AG04450 (cell line): ENCODE results near the gene ETFA. TPM values are rescaled to one million over a fixed set of nuclear protein-coding genes. Genes with fewer than 3 reads are reported as not detected.

Experiments used
- CTCF ChIA-PET: fragments of 300-600, 350-600 bp; formaldehyde crosslinking; extraction: SDS; loops from one replicate; lab custom pipeline; 2022; ENCODE audit warnings: antibody characterized with exemption, inconsistent platforms; lab: Charles Lee
- POLR2A ChIA-PET: fragments of 350-600 bp; formaldehyde crosslinking; extraction: SDS; loops from one replicate; lab custom pipeline; 2021; ENCODE audit warnings: antibody characterized with exemption, inconsistent platforms; lab: Yijun Ruan, JAX
- DNase-seq: peaks from one replicate; pipeline ENCODE4 v3.0.0-alpha.2; 2011; ENCODE audit warnings: low read depth, low spot score
- H3K27ac ChIP-seq: one replicate; pipeline ENCODE4 v1.5.1; 2012; ENCODE audit warnings: low read depth, low read length, control low read depth
- H3K27me3 ChIP-seq: one replicate; pipeline ENCODE4 v1.6.0; 2012; ENCODE audit warnings: low read length; ENCODE audit not compliant: control insufficient read depth, insufficient read depth
- H3K4me3 ChIP-seq: 2 replicates; pipeline ENCODE4 v1.5.1; 2011; ENCODE audit warnings: mild to moderate bottlenecking, low read depth, low read length, control low read depth
- H3K9me3 ChIP-seq: 2 replicates; pipeline ENCODE4 v1.5.1; 2012; ENCODE audit warnings: low read length; ENCODE audit not compliant: control insufficient read depth, insufficient read depth
- CTCF ChIP-seq: IDR thresholded peaks from 2 replicates; pipeline ENCODE4 v1.5.1; 2011; ENCODE audit warnings: low read depth, low read length, control low read depth, inconsistent platforms
- polyA plus RNA-seq: library from polyadenylated mRNA; depleted of rRNA; stranded (reverse); fragments of >200 nt; gene quantifications from 2 replicates; pipeline ENCODE4 v1.2.3, GENCODE V29; 2011

ETFA gene
- polyA plus RNA-seq, 1 experiment: 208 TPM

GRCh38 chr15:76200641-76201105, 110.6 kb downstream of the ETFA start:
- POLR2A ChIA-PET: interaction anchor here (0.6 kb wide), 1 partner anchor 133 kb away, joined by 3 read pairs; no protein-coding TSS in a partner anchor
- Histone ChIP-seq H3K27me3 (no peaks in the 10 kb centered on the region), H3K27ac (no peak overlapping the region), H3K9me3 (no peaks in the 10 kb centered on the region; the same call in 1 of the 2 replicates), H3K4me3 (no peak overlapping the region)
- no peak for TF ChIP-seq CTCF
- no peak for DNase-seq
- CTCF ChIA-PET: interaction anchor here (0.8 to 1.0 kb wide), 2 partner anchors 10 to 129 kb away, joined by 3 to 7 read pairs; no protein-coding TSS in a partner anchor

- Histone ChIP-seq H3K27me3 (no peaks in the 10 kb centered on the region), H3K4me3 (no peak overlapping the region), H3K9me3 (no peaks in the 10 kb centered on the region; the same call in 1 of the 2 replicates), H3K27ac (no peak overlapping the region)
- CTCF ChIA-PET: interaction anchor here (0.8 to 1.9 kb wide), 2 partner anchors 9 to 129 kb away, joined by 3 to 9 read pairs; no protein-coding TSS in a partner anchor
- no peak for TF ChIP-seq CTCF
- no peak for DNase-seq
- POLR2A ChIA-PET: interaction anchor here (0.6 kb wide), 1 partner anchor 134 kb away, joined by 3 read pairs; no protein-coding TSS in a partner anchor
Measured at GRCh38 chr15:76200083-76200465, 111.2 kb downstream of the ETFA start.

- ChIA-PET CTCF (interaction anchor here (0.8 to 1.9 kb wide), 2 partner anchors 9 to 130 kb away, joined by 3 to 9 read pairs; no protein-coding TSS in a partner anchor), POLR2A (interaction anchor here (0.6 to 0.9 kb wide), 2 partner anchors 39 to 135 kb away, joined by 3 read pairs; no protein-coding TSS in a partner anchor)
- H3K9me3 ChIP-seq: no peaks in the 10 kb centered on the region; the same call in 1 of the 2 replicates
- H3K4me3 ChIP-seq: no peak overlapping the region
- TF ChIP-seq CTCF: no peak
- DNase-seq: peak; percentile 33
- H3K27me3 ChIP-seq: no peaks in the 10 kb centered on the region
- H3K27ac ChIP-seq: peak overlapping the region; percentile 52
Measured at GRCh38 chr15:76199106-76200082, 111.9 kb downstream of the ETFA start.

GRCh38 chr15:76198456-76199105, 112.7 kb downstream of the ETFA start:
- DNase-seq: no peak
- no peak for TF ChIP-seq CTCF
- ChIA-PET POLR2A (interaction anchor here (0.9 kb wide), 1 partner anchor 40 kb away, joined by 3 read pairs; no protein-coding TSS in a partner anchor), CTCF (interaction anchor here (1.9 kb wide), 1 partner anchor 8 kb away, joined by 9 read pairs; no protein-coding TSS in a partner anchor)
- Histone ChIP-seq H3K4me3 (no peak overlapping the region), H3K27me3 (no peaks in the 10 kb centered on the region), H3K9me3 (no peaks in the 10 kb centered on the region; the same call in 1 of the 2 replicates), H3K27ac (no peak overlapping the region)
